H9 (cell line): ENCODE results near the gene PARM1. TPM values are rescaled to one million over a fixed set of nuclear protein-coding genes. Genes with fewer than 3 reads are reported as not detected.
A peak's percentile ranks its signal among the peaks of the same experiment; 100 is the strongest.

ENCODE experiments used
- DNase-seq: peaks from one replicate; pipeline ENCODE4 v3.0.0-alpha.2; 2017
- H2AFZ ChIP-seq: one replicate; pipeline ENCODE4 v1.6.1; 2013; ENCODE audit warnings: mild to moderate bottlenecking, low read length, control low read depth, moderate library complexity
- H2AK5ac ChIP-seq: 2 replicates; pipeline ENCODE4 v1.6.1; 2013; ENCODE audit warnings: low read length, control low read depth, mixed read lengths; ENCODE audit not compliant: insufficient read length
- H2BK120ac ChIP-seq: one replicate; pipeline ENCODE4 v1.6.1; 2013; ENCODE audit warnings: low read depth, mild to moderate bottlenecking, low read length, control low read depth, inconsistent platforms; ENCODE audit not compliant: poor library complexity, severe bottlenecking
- H2BK12ac ChIP-seq: 2 replicates; pipeline ENCODE4 v1.6.1; 2013; ENCODE audit warnings: low read length, control low read depth, mixed read lengths, low read depth; ENCODE audit not compliant: insufficient read length
- H2BK15ac ChIP-seq: 2 replicates; pipeline ENCODE4 v1.6.1; 2013; ENCODE audit warnings: low read depth, low read length, control low read depth
- H2BK20ac ChIP-seq: one replicate; pipeline ENCODE4 v1.6.1; 2013; ENCODE audit warnings: low read depth, mild to moderate bottlenecking, low read length, control low read depth, inconsistent platforms; ENCODE audit not compliant: poor library complexity, severe bottlenecking
- H2BK5ac ChIP-seq: 2 replicates; pipeline ENCODE4 v1.6.1; 2013; ENCODE audit warnings: low read length, control low read depth, mixed read lengths; ENCODE audit not compliant: insufficient read length
- H3K14ac ChIP-seq: 2 replicates; pipeline ENCODE4 v1.6.1; 2013; ENCODE audit warnings: low read length, control low read depth; ENCODE audit not compliant: insufficient read depth
- H3K18ac ChIP-seq: 2 replicates; pipeline ENCODE4 v1.6.1; 2013; ENCODE audit warnings: low read depth, mild to moderate bottlenecking, mixed read lengths, low read length, control low read depth; ENCODE audit not compliant: insufficient read length
- H3K23ac ChIP-seq: 2 replicates; pipeline ENCODE4 v1.6.1; 2013; ENCODE audit warnings: low read length, control low read depth, mixed read lengths, low read depth; ENCODE audit not compliant: insufficient read length
- H3K23me2 ChIP-seq: 2 replicates; pipeline ENCODE4 v1.6.1; 2013; ENCODE audit warnings: low read depth, mild to moderate bottlenecking, mixed read lengths, low read length, control low read depth; ENCODE audit not compliant: insufficient read length, poor library complexity, severe bottlenecking
- H3K27ac ChIP-seq: 2 replicates; pipeline ENCODE4 v1.5.1; 2013; ENCODE audit warnings: low read length, control low read depth, mixed read lengths, low read depth; ENCODE audit not compliant: insufficient read length
- H3K27me3 ChIP-seq: 2 replicates; pipeline ENCODE4 v1.6.1; 2013; ENCODE audit warnings: low read length, control low read depth, inconsistent platforms; ENCODE audit not compliant: insufficient read depth
- H3K4ac ChIP-seq: 2 replicates; pipeline ENCODE4 v1.6.1; 2013; ENCODE audit warnings: low read depth, mild to moderate bottlenecking, control low read depth, inconsistent platforms, low read length, moderate library complexity
- H3K4me1 ChIP-seq: 2 replicates; pipeline ENCODE4 v1.6.1; 2013; ENCODE audit warnings: low read length, control low read depth, inconsistent platforms; ENCODE audit not compliant: insufficient read depth
- H3K4me2 ChIP-seq: 2 replicates; pipeline ENCODE4 v1.6.1; 2013; ENCODE audit warnings: low read length, control low read depth, mixed read lengths; ENCODE audit not compliant: insufficient read length, insufficient read depth
- H3K56ac ChIP-seq: 2 replicates; pipeline ENCODE4 v1.6.1; 2013; ENCODE audit warnings: low read depth, mild to moderate bottlenecking, mixed read lengths, low read length, control low read depth; ENCODE audit not compliant: insufficient read length
- H3K79me1 ChIP-seq: 2 replicates; pipeline ENCODE4 v1.6.1; 2013; ENCODE audit warnings: low read depth, mild to moderate bottlenecking, moderate library complexity, low read length, control low read depth, inconsistent platforms; ENCODE audit not compliant: insufficient read depth, poor library complexity, severe bottlenecking
- H3K79me2 ChIP-seq: 2 replicates; pipeline ENCODE4 v1.6.1; 2013; ENCODE audit warnings: low read length, control low read depth, inconsistent platforms; ENCODE audit not compliant: insufficient read depth
- H3K9ac ChIP-seq: 2 replicates; pipeline ENCODE4 v1.6.1; 2013; ENCODE audit warnings: low read length, control low read depth, mixed read lengths; ENCODE audit not compliant: insufficient read length; ENCODE audit errors: extremely low read depth
- H3K9me3 ChIP-seq: one replicate; pipeline ENCODE4 v1.6.1; 2013; ENCODE audit warnings: low read depth, low read length, inconsistent platforms; ENCODE audit not compliant: control insufficient read depth
- H3T11ph ChIP-seq: one replicate; pipeline ENCODE4 v1.6.1; 2013; ENCODE audit warnings: mild to moderate bottlenecking, low read length, control low read depth, inconsistent platforms
- H4K20me1 ChIP-seq: one replicate; pipeline ENCODE4 v1.6.1; 2013; ENCODE audit not compliant: control insufficient read depth, insufficient read length, insufficient read depth
- H4K5ac ChIP-seq: 2 replicates; pipeline ENCODE4 v1.6.1; 2013; ENCODE audit warnings: low read depth, mild to moderate bottlenecking, mixed read lengths, low read length, control low read depth; ENCODE audit not compliant: insufficient read length
- H4K8ac ChIP-seq: replicated peaks from 2 replicates; pipeline ENCODE4 v1.6.1; 2013; ENCODE audit warnings: low read length, control low read depth, mixed read lengths, low read depth; ENCODE audit not compliant: insufficient read length
- H4K91ac ChIP-seq: 2 replicates; pipeline ENCODE4 v1.6.1; 2013; ENCODE audit warnings: low read depth, mild to moderate bottlenecking, moderate library complexity, mixed read lengths, low read length, control low read depth; ENCODE audit not compliant: insufficient read length
- H3K27ac Mint-ChIP-seq, 3 experiments: 2 replicates in 2 of 3; 3 replicates in 1 of 3; pipeline ENCODE4 v1.8.0; 2020 to 2021; ENCODE audit warnings: mixed read lengths in 3 of 3, mild to moderate bottlenecking in 1 of 3, moderate library complexity in 1 of 3
- H3K27me3 Mint-ChIP-seq: 2 replicates; pipeline ENCODE4 v1.8.0; 2021; ENCODE audit warnings: low read depth, mild to moderate bottlenecking, moderate library complexity, mixed read lengths
- H3K36me3 Mint-ChIP-seq, 3 experiments: 2 replicates in 2 of 3; 3 replicates in 1 of 3; pipeline ENCODE4 v1.8.0; 2020 to 2021; ENCODE audit warnings: low read depth in 3 of 3, mixed read lengths in 3 of 3; ENCODE audit not compliant: insufficient read depth in 1 of 3
- H3K4me1 Mint-ChIP-seq, 2 experiments: 2 replicates each; pipeline ENCODE4 v1.8.0; 2020; ENCODE audit warnings: mixed read lengths in 2 of 2
- H3K4me3 Mint-ChIP-seq, 2 experiments: 2 replicates in 1 of 2; 3 replicates in 1 of 2; pipeline ENCODE4 v1.8.0; 2020 to 2021; ENCODE audit warnings: mild to moderate bottlenecking in 2 of 2, mixed read lengths in 2 of 2, moderate library complexity in 1 of 2
- H3K9me3 Mint-ChIP-seq, 2 experiments: 2 replicates in 1 of 2; 3 replicates in 1 of 2; pipeline ENCODE4 v1.8.0; 2020; ENCODE audit warnings: mild to moderate bottlenecking in 2 of 2, mixed read lengths in 2 of 2, moderate library complexity in 1 of 2
- WGBS: extraction: QIAGEN DNeasy Blood & Tissue Kit; methylation state at CpG from one replicate; pipeline ENCODE4 v1.1.7; 2013; ENCODE audit warnings: missing lambda C conversion rate, low lambda C conversion rate, mixed read lengths; ENCODE audit not compliant: insufficient read length; ENCODE audit errors: extremely low coverage; 5-methylcytosine and 5-hydroxymethylcytosine counted together
- total RNA-seq: library from RNA; stranded (reverse); gene quantifications from 2 replicates; pipeline ENCODE4 v1.2.1, GENCODE V29; 2021
- TF ChIP-seq, protein P1 (sequence below): fragments of 200-600 bp; sonication (generic); conservative IDR thresholded peaks from 3 replicates; pipeline ENCODE4 v1.8.0; 2021; ENCODE audit warnings: antibody characterized with exemption, mild to moderate bottlenecking

PARM1 gene
- total RNA-seq, 1 experiment from 2014 or later = 2.0 TPM

DNA sequence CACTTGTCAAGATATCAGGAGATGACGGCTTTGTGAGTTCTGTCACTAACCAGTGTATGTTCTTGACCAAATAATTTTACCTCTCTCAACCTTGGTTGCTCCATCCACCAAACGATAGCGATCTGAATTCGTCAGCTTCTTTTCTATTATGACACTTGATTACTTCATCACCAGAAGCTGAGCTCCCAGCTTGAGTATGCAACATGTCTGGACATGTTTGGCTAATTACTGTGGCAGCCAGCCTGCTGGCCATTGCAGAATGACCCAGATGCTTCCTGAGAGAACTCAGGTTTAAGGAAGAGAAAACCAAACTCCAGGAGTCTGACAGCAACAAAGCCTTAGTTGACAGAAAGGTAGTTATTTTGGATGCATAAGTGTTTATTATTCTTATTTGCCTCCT lies 46.4 kb upstream of the PARM1 start:
- H3K23me2 ChIP-seq = no peaks in the 10 kb centered on the region

More for the DNA sequence above, 46.4 kb upstream of the PARM1 start:
- H3K36me3 Mint-ChIP-seq = 0 out of 7 replicates have a peak, but pooled peaks cover 0 to 4% (median 0%) of the 10 kb centered on the region in 3 experiments
- H3K4me1 Mint-ChIP-seq = no peaks in the 10 kb centered on the region; a peak in 1 of 4 replicates
- H2AFZ ChIP-seq = peak overlapping the region; percentile 10
- H2BK120ac ChIP-seq = no peak overlapping the region
- no peak overlapping the region for H4K8ac ChIP-seq
- peak overlapping the region in 1 of 3 experiments; percentile 71; a peak in 2 of 7 replicates for H3K27ac Mint-ChIP-seq
- no peak for DNase-seq
- H3K27me3 Mint-ChIP-seq = no peaks in the 10 kb centered on the region
- H3K27ac ChIP-seq = no peak overlapping the region
- H4K91ac ChIP-seq = no peak overlapping the region
- H3K9me3 ChIP-seq = no peaks in the 10 kb centered on the region
- H3K9me3 Mint-ChIP-seq = no peaks in the 10 kb centered on the region
- no peak overlapping the region for H3K23ac ChIP-seq
- H2BK5ac ChIP-seq = no peak overlapping the region
- TF ChIP-seq, protein P1, sequence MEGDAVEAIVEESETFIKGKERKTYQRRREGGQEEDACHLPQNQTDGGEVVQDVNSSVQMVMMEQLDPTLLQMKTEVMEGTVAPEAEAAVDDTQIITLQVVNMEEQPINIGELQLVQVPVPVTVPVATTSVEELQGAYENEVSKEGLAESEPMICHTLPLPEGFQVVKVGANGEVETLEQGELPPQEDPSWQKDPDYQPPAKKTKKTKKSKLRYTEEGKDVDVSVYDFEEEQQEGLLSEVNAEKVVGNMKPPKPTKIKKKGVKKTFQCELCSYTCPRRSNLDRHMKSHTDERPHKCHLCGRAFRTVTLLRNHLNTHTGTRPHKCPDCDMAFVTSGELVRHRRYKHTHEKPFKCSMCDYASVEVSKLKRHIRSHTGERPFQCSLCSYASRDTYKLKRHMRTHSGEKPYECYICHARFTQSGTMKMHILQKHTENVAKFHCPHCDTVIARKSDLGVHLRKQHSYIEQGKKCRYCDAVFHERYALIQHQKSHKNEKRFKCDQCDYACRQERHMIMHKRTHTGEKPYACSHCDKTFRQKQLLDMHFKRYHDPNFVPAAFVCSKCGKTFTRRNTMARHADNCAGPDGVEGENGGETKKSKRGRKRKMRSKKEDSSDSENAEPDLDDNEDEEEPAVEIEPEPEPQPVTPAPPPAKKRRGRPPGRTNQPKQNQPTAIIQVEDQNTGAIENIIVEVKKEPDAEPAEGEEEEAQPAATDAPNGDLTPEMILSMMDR = no peak
- no peaks in the 10 kb centered on the region for H3K79me1 ChIP-seq
- H3K18ac ChIP-seq = no peak overlapping the region
- no peak overlapping the region for H3K56ac ChIP-seq
- no peak overlapping the region for H3K4me3 Mint-ChIP-seq
- H2BK20ac ChIP-seq = no peak overlapping the region
- H3K79me2 ChIP-seq = no peaks in the 10 kb centered on the region
- H3K9ac ChIP-seq = no peak overlapping the region
- no peak overlapping the region for H3T11ph ChIP-seq
- WGBS = no CpG with 5 or more reads among the region's 4 CpGs
- H3K4me2 ChIP-seq = no peak overlapping the region
- no peak overlapping the region for H2AK5ac ChIP-seq
- H3K14ac ChIP-seq = no peak overlapping the region
- peaks cover 2% of the 10 kb centered on the region for H4K20me1 ChIP-seq
- H4K5ac ChIP-seq = no peak overlapping the region
- no peak overlapping the region for H2BK15ac ChIP-seq
- H2BK12ac ChIP-seq = no peak overlapping the region
- no peaks in the 10 kb centered on the region for H3K27me3 ChIP-seq
- no peaks in the 10 kb centered on the region; the same call in 1 of the 2 replicates for H3K4me1 ChIP-seq
- H3K4ac ChIP-seq = no peak overlapping the region
